HL-60 (cell line): ENCODE data around the gene VWA8.

Source experiments
- DNase-seq, 2 experiments: peaks; one replicate each; pipeline ENCODE4 v3.0.0-alpha.2; 2010 to 2020; ENCODE audit warnings: low read depth in 1 of 2, low spot score in 1 of 2
- H3K27ac ChIP-seq: fragments of 250-450 bp; sonication (Bioruptor Pico); replicated peaks from 2 replicates; pipeline ENCODE4 v1.5.1; 2020; ENCODE audit warnings: mild to moderate bottlenecking, moderate library complexity
- H3K27me3 ChIP-seq: fragments of 250-450 bp; sonication (Bioruptor Pico); 2 replicates; pipeline ENCODE4 v1.5.1; 2021; ENCODE audit warnings: mild to moderate bottlenecking, moderate library complexity; ENCODE audit not compliant: insufficient read depth, poor library complexity, severe bottlenecking
- H3K4me3 ChIP-seq: replicated peaks from 2 replicates; pipeline ENCODE4 v1.5.1; 2011; ENCODE audit warnings: mild to moderate bottlenecking, control low read depth, low read length; ENCODE audit not compliant: insufficient read depth
- GABPA ChIP-seq: IDR thresholded peaks from 2 replicates; pipeline ENCODE4 v1.6.1; 2012; ENCODE audit warnings: low read depth
- POLR2AphosphoS5 ChIP-seq: IDR thresholded peaks from 2 replicates; pipeline ENCODE4 v1.6.1; 2012; ENCODE audit warnings: low read depth
- SPI1 ChIP-seq: IDR thresholded peaks from 2 replicates; pipeline ENCODE4 v1.6.1; 2012; ENCODE audit warnings: low read depth, mild to moderate bottlenecking, borderline replicate concordance
- TF ChIP-seq, protein P1 (sequence below): IDR thresholded peaks from 2 replicates; pipeline ENCODE4 v1.6.1; 2012; ENCODE audit warnings: low read depth; ENCODE audit not compliant: insufficient replicate concordance
- TF ChIP-seq, protein P2 (sequence below): IDR thresholded peaks from one replicate; pipeline ENCODE4 v1.5.1; 2011; ENCODE audit warnings: low read length, control low read depth, inconsistent platforms; ENCODE audit not compliant: insufficient read depth

The VWA8 gene

DNA sequence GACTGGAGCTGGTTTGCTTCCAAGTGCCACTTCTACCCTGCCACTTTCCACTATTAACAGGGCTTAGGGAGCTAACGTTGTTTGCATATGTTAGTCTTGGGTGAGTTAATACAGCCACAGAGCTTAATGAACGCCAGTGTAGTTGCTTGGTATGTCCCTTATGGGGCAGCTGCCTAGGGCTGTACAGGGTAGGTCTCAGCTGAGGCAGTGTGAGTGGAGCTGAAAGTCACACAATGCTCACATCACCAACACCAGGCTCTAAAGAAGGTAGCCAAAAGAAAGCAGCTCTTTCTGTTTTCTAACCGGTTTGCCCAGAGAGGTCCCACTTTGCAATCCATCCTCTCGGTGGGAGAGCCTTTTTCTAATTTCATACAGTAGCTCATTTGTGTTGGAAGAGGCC lies 317.4 kb downstream of the VWA8 start:
- TF ChIP-seq GABPA (no peak), POLR2AphosphoS5 (no peak), SPI1 (no peak)
- TF ChIP-seq, protein P1, sequence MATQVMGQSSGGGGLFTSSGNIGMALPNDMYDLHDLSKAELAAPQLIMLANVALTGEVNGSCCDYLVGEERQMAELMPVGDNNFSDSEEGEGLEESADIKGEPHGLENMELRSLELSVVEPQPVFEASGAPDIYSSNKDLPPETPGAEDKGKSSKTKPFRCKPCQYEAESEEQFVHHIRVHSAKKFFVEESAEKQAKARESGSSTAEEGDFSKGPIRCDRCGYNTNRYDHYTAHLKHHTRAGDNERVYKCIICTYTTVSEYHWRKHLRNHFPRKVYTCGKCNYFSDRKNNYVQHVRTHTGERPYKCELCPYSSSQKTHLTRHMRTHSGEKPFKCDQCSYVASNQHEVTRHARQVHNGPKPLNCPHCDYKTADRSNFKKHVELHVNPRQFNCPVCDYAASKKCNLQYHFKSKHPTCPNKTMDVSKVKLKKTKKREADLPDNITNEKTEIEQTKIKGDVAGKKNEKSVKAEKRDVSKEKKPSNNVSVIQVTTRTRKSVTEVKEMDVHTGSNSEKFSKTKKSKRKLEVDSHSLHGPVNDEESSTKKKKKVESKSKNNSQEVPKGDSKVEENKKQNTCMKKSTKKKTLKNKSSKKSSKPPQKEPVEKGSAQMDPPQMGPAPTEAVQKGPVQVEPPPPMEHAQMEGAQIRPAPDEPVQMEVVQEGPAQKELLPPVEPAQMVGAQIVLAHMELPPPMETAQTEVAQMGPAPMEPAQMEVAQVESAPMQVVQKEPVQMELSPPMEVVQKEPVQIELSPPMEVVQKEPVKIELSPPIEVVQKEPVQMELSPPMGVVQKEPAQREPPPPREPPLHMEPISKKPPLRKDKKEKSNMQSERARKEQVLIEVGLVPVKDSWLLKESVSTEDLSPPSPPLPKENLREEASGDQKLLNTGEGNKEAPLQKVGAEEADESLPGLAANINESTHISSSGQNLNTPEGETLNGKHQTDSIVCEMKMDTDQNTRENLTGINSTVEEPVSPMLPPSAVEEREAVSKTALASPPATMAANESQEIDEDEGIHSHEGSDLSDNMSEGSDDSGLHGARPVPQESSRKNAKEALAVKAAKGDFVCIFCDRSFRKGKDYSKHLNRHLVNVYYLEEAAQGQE, result no peak
- TF ChIP-seq, protein P2, sequence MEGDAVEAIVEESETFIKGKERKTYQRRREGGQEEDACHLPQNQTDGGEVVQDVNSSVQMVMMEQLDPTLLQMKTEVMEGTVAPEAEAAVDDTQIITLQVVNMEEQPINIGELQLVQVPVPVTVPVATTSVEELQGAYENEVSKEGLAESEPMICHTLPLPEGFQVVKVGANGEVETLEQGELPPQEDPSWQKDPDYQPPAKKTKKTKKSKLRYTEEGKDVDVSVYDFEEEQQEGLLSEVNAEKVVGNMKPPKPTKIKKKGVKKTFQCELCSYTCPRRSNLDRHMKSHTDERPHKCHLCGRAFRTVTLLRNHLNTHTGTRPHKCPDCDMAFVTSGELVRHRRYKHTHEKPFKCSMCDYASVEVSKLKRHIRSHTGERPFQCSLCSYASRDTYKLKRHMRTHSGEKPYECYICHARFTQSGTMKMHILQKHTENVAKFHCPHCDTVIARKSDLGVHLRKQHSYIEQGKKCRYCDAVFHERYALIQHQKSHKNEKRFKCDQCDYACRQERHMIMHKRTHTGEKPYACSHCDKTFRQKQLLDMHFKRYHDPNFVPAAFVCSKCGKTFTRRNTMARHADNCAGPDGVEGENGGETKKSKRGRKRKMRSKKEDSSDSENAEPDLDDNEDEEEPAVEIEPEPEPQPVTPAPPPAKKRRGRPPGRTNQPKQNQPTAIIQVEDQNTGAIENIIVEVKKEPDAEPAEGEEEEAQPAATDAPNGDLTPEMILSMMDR, result no peak
- Histone ChIP-seq H3K27me3 (no peaks in the 10 kb centered on the region), H3K4me3 (no peak overlapping the region), H3K27ac (no peak overlapping the region)
- DNase-seq, result no peak

DNA sequence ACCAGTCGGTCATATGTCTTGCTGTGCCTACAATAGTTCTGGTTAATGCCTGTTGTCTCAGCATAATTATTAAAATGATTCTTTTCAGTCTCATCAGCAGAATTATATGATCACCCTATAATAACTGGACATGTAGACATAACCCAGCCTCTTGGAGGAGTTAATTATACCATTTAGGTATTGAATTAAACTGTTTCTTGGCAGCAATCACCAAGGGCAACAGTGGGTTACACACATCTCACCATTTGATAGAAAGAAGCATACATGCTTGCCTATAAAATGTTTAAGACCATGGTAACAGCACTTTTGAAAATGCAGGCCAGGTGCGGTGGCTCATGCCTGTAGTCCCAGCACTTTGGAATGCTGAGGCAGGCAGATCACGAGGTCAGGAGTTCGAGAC lies 318.9 kb downstream of the VWA8 start:
- Histone ChIP-seq H3K27ac (no peak overlapping the region), H3K27me3 (no peaks in the 10 kb centered on the region), H3K4me3 (no peak overlapping the region)
- no peak for TF ChIP-seq POLR2AphosphoS5
- TF ChIP-seq, protein P1, result no peak
- no peak for DNase-seq

DNA sequence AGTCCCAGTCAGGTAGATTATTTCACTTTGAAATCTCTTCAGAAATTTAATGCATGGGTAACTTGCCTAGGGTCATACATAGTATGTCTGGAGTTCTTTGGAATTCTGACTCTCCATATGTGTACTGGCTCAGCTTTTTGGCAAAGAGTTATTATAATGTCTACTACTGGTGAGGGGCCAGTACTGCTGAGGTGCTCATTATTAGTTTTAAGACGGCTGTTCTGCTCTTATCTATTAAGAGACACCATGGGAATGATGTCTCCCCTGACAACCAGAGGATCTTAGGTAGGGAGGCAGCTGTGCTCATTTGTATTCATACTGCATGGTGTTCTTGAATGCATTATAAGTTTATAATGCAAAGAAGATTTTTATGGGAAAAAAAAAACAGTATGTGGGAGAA lies 319.5 kb downstream of the VWA8 start:
- H3K27me3 ChIP-seq, result no peaks in the 10 kb centered on the region
- H3K4me3 ChIP-seq, result no peak overlapping the region
- H3K27ac ChIP-seq, result no peak overlapping the region
- DNase-seq, result no peak
- TF ChIP-seq, protein P2, result no peak
- no peak for TF ChIP-seq POLR2AphosphoS5
- TF ChIP-seq, protein P1, result no peak
- no peak for TF ChIP-seq GABPA
- TF ChIP-seq SPI1, result no peak
